Measurements from ENCODE around the gene STON2.

Gene STON2

GRCh38 chr14:81295958-81296923, 103.9 kb downstream of the STON2 start:
- DNase-seq, result no peak

- no peak for DNase-seq
These were observed 110.6 kb downstream of the STON2 start for GRCh38 chr14:81289516-81289915.

- DNase-seq, result no peak
These were observed 113.4 kb downstream of the STON2 start for GRCh38 chr14:81286574-81287370.

GRCh38 chr14:81285245-81285644, 114.9 kb downstream of the STON2 start:
- no peak for DNase-seq

GRCh38 chr14:81281332-81281731, 118.8 kb downstream of the STON2 start:
- DNase-seq, result no peak

GRCh38 chr14:81280136-81280791, 119.9 kb downstream of the STON2 start:
- no peak for DNase-seq

GRCh38 chr14:81277096-81277495, 123.0 kb downstream of the STON2 start:
- DNase-seq, result no peak

- DNase-seq, result no peak
These were observed 123.8 kb downstream of the STON2 start for GRCh38 chr14:81276073-81277069.

- no peak for DNase-seq
These were observed 124.6 kb downstream of the STON2 start for GRCh38 chr14:81275305-81276072.

GRCh38 chr14:81273961-81274575, 126.1 kb downstream of the STON2 start:
- no peak for DNase-seq

GRCh38 chr14:81273521-81273920, 126.6 kb downstream of the STON2 start:
- no peak for DNase-seq

GRCh38 chr14:81272317-81272716, 127.8 kb downstream of the STON2 start:
- DNase-seq, result no peak

- no peak for DNase-seq
These were observed 130.1 kb downstream of the STON2 start for GRCh38 chr14:81269979-81270375.

GRCh38 chr14:81269100-81269978, 130.8 kb downstream of the STON2 start:
- peak; percentile 14 for DNase-seq

- no peak for DNase-seq
These were observed 132.1 kb downstream of the STON2 start for GRCh38 chr14:81268016-81268416.

- DNase-seq, result no peak
These were observed 134.4 kb downstream of the STON2 start for GRCh38 chr14:81265636-81266169.

- no peak for DNase-seq
These were observed 135.5 kb downstream of the STON2 start for GRCh38 chr14:81264671-81265070.

- DNase-seq, result no peak
These were observed 136.2 kb downstream of the STON2 start for GRCh38 chr14:81263777-81264410.

GRCh38 chr14:81261176-81261575, 138.9 kb downstream of the STON2 start:
- DNase-seq, result no peak

All from central memory CD4-positive, alpha-beta T cell (primary cell).